SW480 (cell line): ENCODE results near the gene PGAM5.

Experiments
- DNase-seq: peaks from one replicate; pipeline ENCODE4 v3.0.0-alpha.2; 2016; ENCODE audit warnings: low spot score

PGAM5 gene

GRCh38 chr12:132710405-132711079 lies at the start of gene PGAM5:
Gene PGAM5 (plus strand): TSS chr12:132710842. CDS start chr12:132710877, 35 bp downstream.
- DNase-seq, result peak; percentile 84

GRCh38 chr12:132660996-132661395 lies 49.6 kb upstream of the PGAM5 start:
- no peak for DNase-seq

- no peak for DNase-seq
These were observed 48.7 kb upstream of the PGAM5 start for GRCh38 chr12:132661972-132662371.

- DNase-seq, result no peak
These were observed 47.5 kb upstream of the PGAM5 start for GRCh38 chr12:132662901-132663755.

- no peak for DNase-seq
These were observed 46.2 kb upstream of the PGAM5 start for GRCh38 chr12:132664206-132665148.

GRCh38 chr12:132665149-132665491 lies 45.5 kb upstream of the PGAM5 start:
- no peak for DNase-seq

- DNase-seq, result no peak
These were observed 44.8 kb upstream of the PGAM5 start for GRCh38 chr12:132665794-132666193.

DNA sequence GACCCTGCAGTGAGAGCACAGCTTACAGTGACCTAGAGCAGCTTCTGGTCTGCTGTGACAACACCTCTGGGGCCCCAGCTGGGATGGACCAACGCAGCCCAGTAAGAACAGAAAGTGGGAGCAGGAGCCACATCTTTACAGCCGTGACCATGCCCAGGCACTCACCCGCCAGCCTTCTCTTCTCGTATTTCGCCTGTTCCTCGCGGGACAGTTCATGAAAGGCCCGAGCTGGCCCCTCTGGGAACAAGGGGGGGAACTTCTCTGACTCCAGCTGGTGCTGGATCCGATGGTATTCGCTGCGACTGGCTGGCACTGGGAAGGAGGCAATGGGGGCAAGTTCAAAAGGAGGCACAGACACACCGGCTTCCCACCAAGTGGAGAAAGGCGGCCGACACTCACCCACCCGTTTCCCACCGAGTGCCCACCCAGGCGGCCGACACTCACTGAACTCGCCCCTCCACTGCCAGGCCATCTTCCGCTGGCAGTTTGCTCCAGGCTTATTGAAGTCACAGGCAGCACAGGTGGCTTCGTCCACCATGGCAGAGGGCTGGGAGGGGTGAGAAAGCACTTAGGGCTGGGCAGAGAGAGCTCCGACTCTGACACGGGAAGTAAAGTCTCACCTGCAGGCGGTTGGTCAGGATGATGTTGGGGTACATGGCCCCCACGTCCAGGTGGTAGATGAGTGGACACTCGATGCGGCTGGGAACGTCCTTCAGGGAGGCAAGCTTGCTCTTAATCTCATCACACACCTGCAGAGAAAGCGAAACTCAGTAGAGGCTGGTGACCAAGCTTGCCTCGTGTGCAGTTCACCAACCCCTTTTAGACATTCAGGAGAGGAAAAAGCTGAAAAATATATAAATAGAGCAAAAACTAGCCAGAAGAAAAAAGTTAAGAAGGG lies 42.2 kb upstream of the PGAM5 start:
- no peak for DNase-seq

DNA sequence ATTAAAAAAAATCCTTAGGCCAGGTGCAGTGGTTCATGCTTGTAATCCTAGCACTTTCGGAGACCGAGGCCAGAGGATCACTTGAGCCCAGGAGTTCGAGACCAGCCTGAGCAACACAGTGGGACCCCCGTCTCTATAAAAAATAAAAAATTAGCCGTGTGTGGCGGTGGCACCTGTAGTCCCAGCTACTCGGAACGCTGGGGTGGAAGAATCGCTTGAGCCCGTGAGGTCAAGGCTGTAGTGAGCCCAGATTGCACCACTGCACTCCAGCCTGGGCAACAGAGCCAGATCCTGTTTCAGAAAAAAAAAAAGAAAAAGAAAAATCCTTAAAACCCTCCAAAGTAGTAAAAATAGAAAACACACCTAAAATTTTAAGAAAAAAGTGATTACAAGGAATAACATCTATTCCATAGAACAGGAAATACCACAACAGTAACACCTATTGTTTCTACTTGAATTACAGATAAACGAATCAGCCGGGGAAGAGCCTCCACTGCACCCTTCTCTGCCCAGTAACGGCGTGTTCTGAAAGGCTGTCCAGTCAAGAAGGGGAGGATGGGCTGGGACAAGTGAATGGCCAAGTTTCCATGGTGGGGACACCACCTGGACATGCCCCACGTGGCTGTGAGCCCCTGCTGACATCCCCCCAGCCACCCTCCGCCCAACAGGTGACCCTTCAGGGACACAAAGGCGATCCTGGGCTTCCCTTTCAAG lies 41.3 kb upstream of the PGAM5 start:
- DNase-seq, result no peak

DNA sequence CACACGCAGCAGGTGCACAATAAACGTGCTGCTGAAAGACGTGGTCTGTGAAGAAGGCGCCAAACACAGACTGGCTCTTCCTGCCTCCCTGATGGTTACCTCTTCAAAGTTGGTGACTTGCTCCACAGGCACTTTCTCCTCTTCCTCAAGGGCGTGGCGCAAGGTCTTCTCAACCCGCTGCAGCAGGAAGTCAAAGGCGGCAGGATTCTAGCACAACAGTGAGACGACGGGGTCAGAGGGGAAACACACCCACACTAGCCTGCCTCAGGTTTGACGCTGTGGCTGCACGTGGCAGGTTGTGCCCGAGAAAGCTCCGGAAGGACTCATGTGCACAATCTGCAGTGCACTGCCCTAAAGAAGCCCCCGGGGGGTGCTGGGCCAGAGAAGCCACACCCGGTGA lies 38.5 kb upstream of the PGAM5 start:
- DNase-seq, result no peak

DNA sequence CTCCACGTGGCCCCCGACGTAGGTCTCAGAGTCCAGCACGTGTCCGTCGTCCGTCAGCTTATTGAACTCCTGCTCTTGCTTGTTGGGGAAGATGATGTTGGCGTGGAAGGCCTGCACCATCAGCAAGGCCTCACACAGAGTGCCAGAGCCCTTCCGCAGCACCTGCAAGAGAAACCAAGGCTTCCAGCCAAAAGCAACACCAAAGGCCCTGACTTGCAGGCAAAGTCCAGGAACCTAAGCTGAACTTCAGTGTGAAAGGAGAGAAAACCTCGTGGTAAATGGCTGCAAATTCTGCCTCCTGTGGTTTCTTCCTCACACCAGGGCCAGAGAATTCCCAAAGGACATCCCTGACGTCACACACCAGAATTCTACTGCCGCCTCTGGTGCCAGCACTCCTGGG lies 38.0 kb upstream of the PGAM5 start:
- DNase-seq, result no peak

DNA sequence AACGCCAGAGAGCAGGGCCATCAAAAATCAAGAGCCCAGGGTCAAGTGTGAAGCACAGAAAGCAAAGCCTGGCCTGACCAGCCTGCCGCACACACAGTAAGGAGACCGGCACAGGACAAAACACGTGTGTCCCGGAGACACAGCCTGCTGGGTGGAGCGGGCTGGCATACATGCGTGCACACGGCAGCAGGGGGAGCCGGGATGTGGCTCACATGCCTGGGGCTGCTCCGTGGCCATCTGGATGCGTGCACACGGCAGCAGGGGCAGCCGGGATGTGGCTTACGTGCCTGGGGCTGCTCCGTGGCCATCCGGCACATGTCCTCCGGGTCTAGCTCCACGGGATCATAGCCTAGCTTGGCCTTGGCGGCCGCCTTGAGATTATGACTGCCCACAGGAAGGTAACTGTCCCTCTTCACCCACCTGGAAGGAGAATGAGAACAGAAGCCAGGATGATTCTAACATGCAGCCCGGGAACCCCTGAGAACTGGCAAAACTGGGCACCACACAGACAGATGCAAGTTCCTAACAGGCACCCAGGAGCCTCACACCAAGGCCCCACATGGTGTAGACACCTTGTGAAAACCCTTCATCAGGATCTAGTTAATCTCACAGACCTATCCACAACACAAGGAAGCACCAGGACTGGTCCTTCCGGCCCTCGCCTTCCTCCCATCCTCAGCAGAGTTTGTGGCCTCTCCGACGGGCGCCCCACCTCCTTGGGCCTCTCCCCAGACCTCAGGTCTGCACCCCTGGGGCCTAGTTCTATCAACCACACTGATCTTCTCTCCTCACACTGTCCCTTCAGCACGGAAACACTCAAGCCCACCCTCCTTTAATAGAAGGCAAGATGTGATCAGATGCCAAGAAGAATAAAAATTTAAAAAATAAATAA lies 37.1 kb upstream of the PGAM5 start:
- no peak for DNase-seq

DNA sequence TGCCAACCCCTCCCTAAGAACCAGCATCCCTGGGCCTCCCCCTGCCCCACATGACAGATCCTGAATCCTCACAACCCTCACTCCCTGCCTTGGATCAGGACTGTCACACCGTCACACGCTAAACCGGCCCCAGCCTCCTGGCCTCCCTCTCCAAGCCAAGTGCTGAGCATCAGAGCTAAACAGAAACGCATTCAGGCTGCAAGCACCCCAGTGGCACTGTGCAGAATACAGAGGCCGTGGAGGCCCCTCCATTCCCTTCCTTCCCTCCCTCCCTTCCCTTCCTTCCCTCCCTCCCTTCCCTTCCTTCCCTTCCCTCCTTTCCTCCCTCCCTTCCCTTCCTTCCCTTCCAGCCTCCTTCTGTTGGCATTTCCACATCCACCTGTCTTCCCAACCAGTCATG lies 36.1 kb upstream of the PGAM5 start:
- no peak for DNase-seq

DNA sequence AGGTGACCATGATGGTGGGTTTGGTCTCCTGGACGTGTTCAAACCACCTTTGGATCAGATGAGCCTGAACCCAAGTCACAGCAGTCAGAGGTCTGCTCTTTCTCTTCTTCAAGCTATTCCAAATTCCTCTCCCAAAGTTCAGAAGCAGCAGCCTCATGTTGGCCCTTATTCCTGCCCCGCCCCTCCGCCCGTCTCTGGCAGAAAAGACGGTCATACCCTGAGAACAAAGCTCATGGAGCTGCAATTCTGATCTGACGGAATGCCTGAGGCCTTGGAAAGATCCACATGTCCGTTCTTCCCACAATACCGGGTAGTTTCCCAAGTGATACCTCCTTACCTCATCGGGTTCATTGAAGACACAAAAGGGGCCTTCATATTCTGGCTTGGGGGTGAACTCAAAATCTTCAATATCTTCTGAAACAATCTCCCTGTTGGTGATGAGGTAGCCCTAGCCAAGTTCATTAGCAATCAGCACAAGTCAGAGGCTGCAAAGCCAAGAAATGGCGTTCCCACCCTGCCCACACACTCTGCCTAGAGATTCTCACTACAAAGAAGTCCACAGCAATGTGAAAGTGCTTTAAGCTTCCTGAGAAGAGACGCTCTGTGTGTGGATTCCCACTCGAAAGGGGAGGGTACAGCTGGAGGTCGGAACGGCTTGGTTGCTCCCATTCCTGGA lies 34.7 kb upstream of the PGAM5 start:
- DNase-seq, result no peak

- no peak for DNase-seq
These were observed 33.1 kb upstream of the PGAM5 start for GRCh38 chr12:132677492-132677891.

- no peak for DNase-seq
These were observed 25.2 kb upstream of the PGAM5 start for GRCh38 chr12:132685400-132685799.

- DNase-seq, result peak; percentile 19
These were observed 23.8 kb upstream of the PGAM5 start for GRCh38 chr12:132686825-132687210.

DNA sequence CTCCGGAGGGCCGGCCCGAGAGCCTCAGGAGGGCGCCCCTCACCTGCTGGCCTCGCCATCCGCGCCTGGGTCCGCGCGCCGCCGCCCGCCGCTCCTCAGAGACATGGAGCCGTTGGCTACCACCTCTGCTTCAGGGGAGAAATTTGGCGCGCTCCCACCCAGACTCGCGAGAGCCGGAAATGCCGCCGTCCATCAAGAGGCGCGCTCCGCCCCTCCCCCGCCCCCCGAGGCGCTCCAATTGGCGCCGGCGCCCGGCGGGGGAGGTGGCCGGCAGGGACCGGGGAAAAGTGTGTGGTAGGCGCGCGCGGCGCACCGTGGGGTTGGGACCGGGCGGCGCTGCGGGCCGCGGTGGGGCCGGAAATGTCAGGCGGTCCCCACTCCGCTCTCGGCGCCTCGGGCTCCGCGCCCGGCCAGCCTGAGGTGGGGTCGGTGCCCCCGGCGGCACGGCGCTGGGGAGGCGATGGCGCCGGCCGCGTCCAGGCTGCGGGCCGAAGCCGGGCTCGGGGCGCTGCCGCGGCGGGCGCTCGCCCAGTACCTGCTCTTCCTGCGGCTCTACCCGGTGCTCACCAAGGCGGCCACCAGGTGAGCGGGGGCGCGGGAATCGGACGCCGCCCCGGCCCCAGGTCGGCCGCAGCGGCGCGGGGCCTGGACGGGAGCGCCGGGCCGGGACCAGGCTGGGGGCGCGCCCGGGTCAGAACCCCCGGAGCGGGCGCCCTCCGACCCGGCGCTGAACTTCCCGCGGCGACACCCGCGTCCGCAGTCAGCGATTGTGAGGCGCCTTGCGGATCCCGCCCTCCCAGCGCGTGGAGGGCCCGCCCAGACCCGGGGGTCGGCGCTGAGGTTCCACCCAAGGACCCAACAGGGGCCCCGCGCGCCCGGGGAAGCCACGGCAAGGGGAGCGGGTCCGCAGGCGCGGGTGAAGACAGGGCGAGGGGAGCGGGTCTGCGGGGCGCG lies 23.2 kb upstream of the PGAM5 start, which contains the start of the genes POLE and PXMP2:
POLE (minus strand) TSS at position 132 of the 954 bp plus-strand sequence; CDS start at position 105, 27 bp downstream.
PXMP2 (plus strand) TSS at position 377 of the 954 bp plus-strand sequence; CDS start at position 461, 84 bp downstream.
- DNase-seq, result peak; percentile 90
